Osteoblast (primary cell): ENCODE data around the gene GRK3. TPM values are rescaled to one million over a fixed set of nuclear protein-coding genes. Genes with fewer than 3 reads are reported as not detected.

Experiments used
- DNase-seq: peaks from one replicate; pipeline ENCODE4 v3.0.0; 2011; ENCODE audit warnings: low spot score, mixed read lengths; ENCODE audit not compliant: insufficient read length; ENCODE audit errors: missing footprints
- H2AFZ ChIP-seq: 2 replicates; pipeline ENCODE4 v1.6.0; 2011; ENCODE audit warnings: mild to moderate bottlenecking, low read length
- H3K27ac ChIP-seq: 2 replicates; pipeline ENCODE4 v1.5.1; 2011; ENCODE audit warnings: mild to moderate bottlenecking, low read depth, low read length, moderate library complexity
- H3K27me3 ChIP-seq: 2 replicates; pipeline ENCODE4 v1.6.0; 2012; ENCODE audit warnings: mild to moderate bottlenecking, control low read depth, inconsistent platforms, low read length, moderate library complexity; ENCODE audit not compliant: insufficient read depth
- H3K36me3 ChIP-seq: 2 replicates; pipeline ENCODE4 v1.5.1; 2011; ENCODE audit warnings: mild to moderate bottlenecking, low read length, control low read depth, moderate library complexity; ENCODE audit not compliant: insufficient read depth
- H3K4me1 ChIP-seq: 2 replicates; pipeline ENCODE4 v1.5.1; 2011; ENCODE audit warnings: mild to moderate bottlenecking, low read length, control low read depth, moderate library complexity; ENCODE audit not compliant: insufficient read depth
- H3K4me2 ChIP-seq: 2 replicates; pipeline ENCODE4 v1.6.0; 2011; ENCODE audit warnings: mild to moderate bottlenecking, low read length; ENCODE audit not compliant: insufficient read depth
- H3K4me3 ChIP-seq: fragments of 200-600 bp; sonication (generic); 3 replicates; pipeline ENCODE4 v1.5.1; 2012; ENCODE audit warnings: mild to moderate bottlenecking, low read length, inconsistent platforms; ENCODE audit not compliant: insufficient read depth
- H3K79me2 ChIP-seq: 2 replicates; pipeline ENCODE4 v1.6.0; 2012; ENCODE audit warnings: mild to moderate bottlenecking, low read length, control low read depth, inconsistent platforms; ENCODE audit not compliant: insufficient read depth
- H3K9me3 ChIP-seq: 2 replicates; pipeline ENCODE4 v1.5.1; 2011; ENCODE audit warnings: low read depth, low read length, control low read depth
- H4K20me1 ChIP-seq: 2 replicates; pipeline ENCODE4 v1.6.0; 2012; ENCODE audit warnings: mild to moderate bottlenecking, low read length, control low read depth; ENCODE audit not compliant: insufficient read depth
- CTCF ChIP-seq: IDR thresholded peaks from 2 replicates; pipeline ENCODE4 v1.5.1; 2011; ENCODE audit warnings: mild to moderate bottlenecking, low read depth, low read length, moderate library complexity; ENCODE audit errors: extremely low read depth
- total RNA-seq: library from RNA; depleted of rRNA; stranded (reverse); fragments of >200 nt; gene quantifications from 2 replicates; pipeline ENCODE4 v1.2.3, GENCODE V29; 2012

The GRK3 gene
- total RNA-seq, 1 donor = 1.8 TPM

DNA sequence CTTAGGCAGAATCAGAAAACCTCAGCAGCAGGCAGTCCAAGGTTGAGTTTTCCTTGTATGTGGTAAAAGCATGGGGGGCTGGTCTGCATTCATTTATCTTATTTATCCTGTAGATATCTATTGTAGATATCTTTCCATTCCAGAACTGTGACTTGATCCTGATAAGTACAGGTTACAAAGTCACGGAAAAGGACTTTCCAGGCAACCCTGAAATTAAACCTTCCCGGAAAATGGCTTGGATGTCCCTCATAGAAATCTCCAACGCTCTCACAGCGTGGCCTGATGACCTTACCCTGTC lies 128.7 kb downstream of the GRK3 start:
- Histone ChIP-seq H3K4me3 (no peak overlapping the region), H3K79me2 (no peaks in the 10 kb centered on the region), H2AFZ (no peak overlapping the region), H3K9me3 (no peaks in the 10 kb centered on the region), H3K4me1 (no peaks in the 10 kb centered on the region), H4K20me1 (no peaks in the 10 kb centered on the region), H3K36me3 (no peaks in the 10 kb centered on the region), H3K27ac (no peak overlapping the region), H3K27me3 (no peaks in the 10 kb centered on the region), H3K4me2 (no peak overlapping the region)
- no peak for DNase-seq
- TF ChIP-seq CTCF = no peak

DNA sequence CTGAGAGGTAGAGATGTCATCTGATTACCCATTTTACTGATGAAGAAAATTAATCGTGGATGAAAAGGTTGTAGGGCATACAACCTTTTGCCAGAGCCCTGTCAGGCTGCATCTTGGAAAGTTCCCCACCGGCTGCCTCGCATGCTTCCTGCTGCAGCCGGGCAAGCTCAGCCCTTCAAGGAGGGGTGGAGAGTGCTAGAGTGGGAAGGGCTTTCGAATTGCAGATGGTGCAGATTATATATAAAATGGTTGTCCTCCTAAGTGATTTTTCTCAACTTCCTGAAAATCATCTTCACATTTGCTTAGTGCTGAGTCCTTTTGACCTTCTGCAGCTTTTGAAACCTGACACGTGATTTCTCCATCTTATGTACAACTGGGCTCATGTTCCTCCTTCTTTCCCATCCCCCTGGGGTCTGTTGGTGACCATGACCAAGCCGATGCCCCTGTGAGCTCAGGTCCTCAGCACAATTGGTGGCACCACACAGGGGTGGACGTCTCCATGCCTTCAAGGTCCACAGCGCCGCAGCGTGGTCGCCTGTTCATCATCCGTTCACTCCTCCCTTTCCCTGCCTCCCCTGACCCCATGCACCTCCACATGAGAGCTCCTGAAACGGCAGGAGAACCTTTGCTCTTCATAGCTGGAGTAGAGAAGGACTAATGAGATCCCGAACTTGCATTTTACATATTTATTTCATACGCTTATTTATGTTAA lies 129.9 kb downstream of the GRK3 start:
- no peak overlapping the region for H3K27ac ChIP-seq
- H3K4me3 ChIP-seq = no peak overlapping the region
- no peak overlapping the region for H2AFZ ChIP-seq
- H3K9me3 ChIP-seq = no peaks in the 10 kb centered on the region
- H3K79me2 ChIP-seq = no peaks in the 10 kb centered on the region
- H4K20me1 ChIP-seq = no peaks in the 10 kb centered on the region
- no peak for DNase-seq
- no peak for TF ChIP-seq CTCF
- H3K27me3 ChIP-seq = no peaks in the 10 kb centered on the region
- H3K4me2 ChIP-seq = no peak overlapping the region
- H3K36me3 ChIP-seq = no peaks in the 10 kb centered on the region
- H3K4me1 ChIP-seq = no peaks in the 10 kb centered on the region

DNA sequence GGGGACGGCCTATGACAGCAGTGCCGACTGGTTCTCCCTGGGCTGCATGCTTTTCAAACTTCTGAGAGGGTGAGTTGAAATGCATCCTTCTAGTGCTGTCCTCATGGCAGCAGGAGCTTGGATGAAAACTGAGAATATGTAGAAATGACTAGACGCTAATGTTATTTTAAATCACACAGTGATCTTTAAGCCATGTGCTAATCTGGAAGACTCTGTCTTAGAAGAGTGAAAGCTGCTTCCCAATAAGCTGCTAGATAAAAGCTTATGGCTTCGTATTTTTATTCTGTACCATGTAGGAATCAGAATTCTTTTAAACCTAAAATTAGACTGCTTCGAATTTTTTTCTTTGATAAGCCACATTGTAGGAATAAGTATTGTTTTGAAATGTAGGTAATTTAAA lies 130.7 kb downstream of the GRK3 start:
- no peak for TF ChIP-seq CTCF
- Histone ChIP-seq H2AFZ (no peak overlapping the region), H3K4me2 (no peak overlapping the region), H3K27me3 (no peaks in the 10 kb centered on the region), H3K4me3 (no peak overlapping the region), H3K9me3 (no peaks in the 10 kb centered on the region), H3K36me3 (no peaks in the 10 kb centered on the region), H3K4me1 (no peaks in the 10 kb centered on the region), H4K20me1 (no peaks in the 10 kb centered on the region), H3K27ac (no peak overlapping the region), H3K79me2 (no peaks in the 10 kb centered on the region)
- DNase-seq = peak; percentile 15

GRCh38 chr22:25696763-25697162 lies 132.3 kb downstream of the GRK3 start:
- no peak overlapping the region for H3K4me3 ChIP-seq
- H3K27ac ChIP-seq = no peak overlapping the region
- TF ChIP-seq CTCF = no peak
- no peaks in the 10 kb centered on the region for H3K36me3 ChIP-seq
- peak; percentile 8 for DNase-seq
- no peaks in the 10 kb centered on the region for H4K20me1 ChIP-seq
- H3K4me2 ChIP-seq = no peak overlapping the region
- H2AFZ ChIP-seq = no peak overlapping the region
- no peaks in the 10 kb centered on the region for H3K79me2 ChIP-seq
- no peaks in the 10 kb centered on the region for H3K9me3 ChIP-seq
- no peaks in the 10 kb centered on the region for H3K27me3 ChIP-seq
- no peaks in the 10 kb centered on the region for H3K4me1 ChIP-seq
